Right renal cortex interstitium (tissue), 3 donors: ENCODE results near the gene SIRT7. TPM values are rescaled to one million over a fixed set of nuclear protein-coding genes. Genes with fewer than 3 reads are reported as not detected.

Experiments used
- DNase-seq, 3 donors: peaks; one replicate each; pipeline ENCODE4 v3.0.0-alpha.2; 2013; ENCODE audit warnings: low read depth in 3 of 3, low spot score in 2 of 3
- polyA plus RNA-seq, 3 donors: library from polyadenylated mRNA; unstranded; fragments of 120-200 nt; gene quantifications; one replicate each; pipeline ENCODE4 v1.2.1, GENCODE V29; 2013; ENCODE audit not compliant: insufficient read length in 3 of 3

SIRT7 gene
- polyA plus RNA-seq, 3 donors: 8.6 to 10.3 (median 10.0) TPM

GRCh38 chr17:81907219-81908145, 10.5 kb downstream of the SIRT7 start:
- DNase-seq: no peak

GRCh38 chr17:81906476-81907218, 11.3 kb downstream of the SIRT7 start:
- DNase-seq: no peak

- DNase-seq: no peak
Observed at GRCh38 chr17:81905993-81906392, 12.0 kb downstream of the SIRT7 start.

DNA sequence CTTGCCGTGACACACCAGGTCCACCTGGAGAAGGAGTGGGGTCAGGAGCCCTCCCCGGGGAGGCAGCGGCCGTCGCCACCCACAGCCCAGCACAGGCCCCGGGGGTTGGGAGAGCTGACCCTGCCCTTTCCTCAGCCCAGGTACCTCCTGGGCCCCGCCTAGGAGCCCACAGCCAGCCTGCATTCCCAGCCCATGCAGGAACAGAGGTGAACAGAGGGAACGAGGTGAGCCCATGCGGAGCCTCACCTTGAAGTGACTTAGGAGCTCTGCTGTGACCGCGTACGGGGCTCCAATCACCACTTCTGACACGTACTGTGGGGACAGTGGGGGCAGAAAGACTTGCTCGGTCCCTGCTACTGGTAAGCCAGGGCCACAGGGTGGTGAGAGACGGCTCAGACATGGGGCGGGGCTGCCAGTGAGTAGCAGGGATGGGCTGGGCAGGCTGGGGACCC, 12.5 kb downstream of the SIRT7 start:
- no peak for DNase-seq

GRCh38 chr17:81904600-81905423, 13.2 kb downstream of the SIRT7 start:
- DNase-seq: no peak

GRCh38 chr17:81903896-81904599, 13.9 kb downstream of the SIRT7 start:
- DNase-seq: no peak

DNA sequence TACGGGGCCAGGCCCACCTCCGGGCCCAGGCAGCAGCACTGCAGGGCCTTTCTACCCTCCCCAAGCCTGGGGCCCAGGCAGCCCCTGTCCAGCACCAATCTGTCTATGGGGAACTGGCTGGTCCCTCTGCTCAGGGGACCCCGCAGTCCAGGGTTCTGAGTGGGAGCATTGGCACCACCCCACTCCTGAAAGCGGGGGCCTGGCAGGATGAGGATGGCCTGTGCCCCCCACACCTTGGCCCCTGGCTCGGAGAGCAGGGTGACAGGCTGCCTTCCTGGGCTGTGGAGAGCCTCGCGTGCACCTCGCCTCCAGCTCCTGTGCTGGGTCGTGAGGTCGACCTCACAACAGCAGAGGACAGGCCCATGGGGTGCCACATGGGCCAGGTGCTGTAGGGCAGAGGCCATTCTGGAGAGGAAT, 14.6 kb downstream of the SIRT7 start:
- DNase-seq: no peak

- no peak for DNase-seq
Observed at GRCh38 chr17:81902653-81903414, 15.1 kb downstream of the SIRT7 start.

DNA sequence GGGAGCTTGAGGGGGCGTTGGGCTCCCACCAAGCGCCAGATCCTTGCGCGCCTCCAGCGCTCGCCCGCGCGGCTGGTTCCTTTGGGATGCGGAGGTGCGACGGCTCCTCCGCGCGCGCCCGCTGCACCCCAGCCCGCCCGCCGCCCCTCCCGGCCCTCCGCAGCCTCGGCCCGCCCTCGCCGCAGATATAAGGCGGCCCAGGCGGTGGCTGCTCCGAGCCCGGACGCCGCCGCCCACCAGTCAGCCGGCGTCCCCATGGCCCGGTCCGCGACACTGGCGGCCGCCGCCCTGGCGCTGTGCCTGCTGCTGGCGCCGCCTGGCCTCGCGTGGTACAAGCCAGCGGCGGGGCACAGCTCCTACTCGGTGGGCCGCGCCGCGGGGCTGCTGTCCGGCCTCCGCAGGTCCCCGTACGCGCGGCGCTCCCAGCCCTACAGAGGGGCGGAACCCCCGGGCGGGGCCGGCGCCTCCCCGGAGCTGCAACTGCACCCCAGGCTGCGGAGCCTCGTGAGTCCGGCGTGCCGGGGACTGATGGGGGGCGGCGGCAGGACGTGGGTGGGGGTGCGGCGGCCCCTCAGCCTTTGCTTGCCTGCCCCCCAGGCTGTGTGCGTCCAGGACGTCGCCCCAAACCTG, 15.8 kb downstream of the SIRT7 start, which contains the start of gene NPB:
Gene NPB (plus strand): TSS at position 216 of the 630 bp plus-strand sequence. CDS start 40 bp downstream, at position 256.
- no peak for DNase-seq

GRCh38 chr17:81901167-81902022, 16.6 kb downstream of the SIRT7 start:
- no peak for DNase-seq

DNA sequence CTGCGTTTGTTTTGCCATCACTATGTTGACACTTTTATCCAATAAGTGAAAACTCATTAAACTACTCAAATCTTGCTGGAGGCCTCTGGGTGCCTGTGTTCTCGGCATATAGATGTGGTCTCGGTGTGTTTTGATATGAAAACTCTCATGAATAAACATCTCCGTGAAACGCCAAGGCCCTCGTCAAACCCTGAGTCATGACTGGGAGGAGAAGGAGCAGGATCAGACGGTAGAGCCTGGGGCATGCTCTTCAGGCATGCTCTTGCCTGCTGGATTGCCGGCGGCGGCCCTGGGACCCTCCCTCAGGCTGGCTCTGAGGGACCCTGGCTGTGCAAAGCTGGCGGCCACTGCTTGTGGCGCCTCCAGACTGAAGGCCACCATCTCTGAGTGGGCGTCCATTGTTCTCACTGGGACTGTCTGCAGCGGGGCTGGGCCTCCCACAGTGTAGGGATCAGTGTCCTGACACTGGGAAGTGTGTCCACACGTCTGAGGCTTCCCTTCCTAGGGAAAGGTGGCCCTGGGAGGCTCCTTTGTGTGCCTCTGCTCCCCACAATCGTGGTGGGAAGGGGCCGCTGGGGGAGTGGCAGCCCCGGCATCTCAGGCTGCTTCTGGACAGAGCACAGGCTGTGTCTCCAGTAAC, 17.7 kb downstream of the SIRT7 start:
- no peak for DNase-seq

- no peak for DNase-seq
Observed at GRCh38 chr17:81899514-81900166, 18.3 kb downstream of the SIRT7 start.

GRCh38 chr17:81898885-81899284, 19.1 kb downstream of the SIRT7 start:
- DNase-seq: no peak

DNA sequence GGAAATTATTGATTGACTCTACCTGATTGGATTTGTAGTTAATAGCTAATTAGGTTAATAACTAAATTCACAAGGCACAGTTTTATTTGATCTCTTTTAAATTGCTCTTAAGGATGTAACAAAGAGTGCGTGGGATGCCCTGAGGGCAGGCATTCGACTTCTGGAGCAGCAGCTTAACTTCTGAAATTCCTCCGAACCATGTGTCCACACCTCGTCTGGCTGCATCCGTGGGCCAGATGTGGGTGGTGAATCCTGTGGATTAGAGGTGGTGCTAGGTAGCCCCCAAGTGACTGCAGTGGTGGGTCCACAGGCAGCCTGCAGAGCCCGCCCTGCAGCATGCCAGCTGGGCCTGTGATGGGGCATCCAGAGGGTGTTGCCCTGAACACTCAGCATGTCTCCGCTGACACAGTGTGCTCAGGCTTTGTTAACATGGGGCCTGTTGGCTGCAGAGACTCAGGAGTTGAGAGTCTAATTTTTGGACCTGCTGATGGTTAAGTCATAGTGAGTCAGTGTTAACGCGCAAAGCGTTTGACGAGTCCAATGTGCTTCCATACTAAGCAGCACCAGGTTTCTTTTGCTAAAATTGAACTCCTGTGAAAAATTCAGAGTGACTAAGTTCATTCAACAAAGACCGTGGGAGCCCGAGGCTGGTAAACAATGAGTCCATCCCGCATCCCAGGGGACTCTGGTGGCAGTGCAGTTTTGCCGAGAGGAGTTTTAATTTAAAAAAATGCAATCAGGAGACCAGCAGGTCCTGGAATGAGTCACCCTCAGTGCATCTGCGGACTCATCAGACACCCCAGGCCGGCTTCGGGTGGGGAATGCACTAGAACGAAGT, 19.7 kb downstream of the SIRT7 start:
- no peak for DNase-seq

- no peak for DNase-seq
Observed at GRCh38 chr17:81895400-81895799, 22.6 kb downstream of the SIRT7 start.

- DNase-seq: no peak
Observed at GRCh38 chr17:81891303-81891552, 26.7 kb downstream of the SIRT7 start.
